Naive thymus-derived CD4-positive, alpha-beta T cell (primary cell): ENCODE data around the gene CCR3. TPM values are rescaled to one million over a fixed set of nuclear protein-coding genes. Genes with fewer than 3 reads are reported as not detected.

Experiments used
- ATAC-seq: fragments of 150-1000 bp; cut with Tn5 transposase; 2 replicates; pipeline ENCODE4 v1.10.0; 2021; ENCODE audit warnings: mild to moderate bottlenecking, moderate library complexity
- CTCF ChIA-PET: fragments of 350-600 bp; sonication (Branson Sonifier 250); formaldehyde crosslinking; loops from one replicate; lab custom pipeline; 2021; ENCODE audit warnings: antibody characterized with exemption; lab: Charles Lee
- POLR2A ChIA-PET: fragments of 350-600 bp; sonication (Branson Sonifier 250); formaldehyde crosslinking; loops from one replicate; lab custom pipeline; 2021; ENCODE audit warnings: antibody characterized with exemption, inconsistent platforms; lab: Charles Lee
- DNase-seq, 9 donors: peaks; one replicate each; pipeline versions ENCODE4 v3.0.0 to v3.0.0-alpha.2; 2020 to 2022; ENCODE audit warnings: mixed read lengths in 1 of 9
- H3K27ac ChIP-seq: one replicate; pipeline ENCODE4 v1.7.0; 2013; ENCODE audit warnings: mild to moderate bottlenecking, low read depth, low read length, moderate library complexity
- H3K27me3 ChIP-seq, 2 donors: one replicate each; pipeline ENCODE4 v1.7.0; 2013; ENCODE audit warnings: low read length in 2 of 2, mild to moderate bottlenecking in 2 of 2, moderate library complexity in 2 of 2; ENCODE audit not compliant: control insufficient read depth in 2 of 2, insufficient read depth in 2 of 2
- H3K36me3 ChIP-seq, 3 experiments: 1 replicate in 2 of 3; 2 replicates in 1 of 3; pipeline ENCODE4 v1.7.0; 2013; ENCODE audit warnings: low read length in 3 of 3, mild to moderate bottlenecking in 3 of 3, moderate library complexity in 1 of 3; ENCODE audit not compliant: insufficient read depth in 3 of 3, control insufficient read depth in 2 of 3
- H3K4me1 ChIP-seq, 2 donors: one replicate each; pipeline ENCODE4 v1.7.0; 2013; ENCODE audit warnings: low read length in 2 of 2, mild to moderate bottlenecking in 2 of 2, moderate library complexity in 1 of 2; ENCODE audit not compliant: control insufficient read depth in 2 of 2, insufficient read depth in 2 of 2
- H3K4me3 ChIP-seq: 2 replicates; pipeline ENCODE4 v1.7.0; 2013; ENCODE audit warnings: mild to moderate bottlenecking, low read length
- H3K9me3 ChIP-seq, 3 experiments: 1 replicate in 2 of 3; 2 replicates in 1 of 3; pipeline ENCODE4 v1.7.0; 2013; ENCODE audit warnings: low read length in 3 of 3; ENCODE audit not compliant: control insufficient read depth in 2 of 3
- H3K27ac Mint-ChIP-seq, 9 donors: one replicate each; pipeline ENCODE4 v1.8.0; 2020 to 2022; ENCODE audit warnings: mixed read lengths in 9 of 9, mild to moderate bottlenecking in 8 of 9, moderate library complexity in 5 of 9, inconsistent platforms in 2 of 9
- H3K27me3 Mint-ChIP-seq, 5 donors: one replicate each; pipeline ENCODE4 v1.8.0; 2021 to 2022; ENCODE audit warnings: mixed read lengths in 5 of 5, mild to moderate bottlenecking in 1 of 5
- H3K36me3 Mint-ChIP-seq, 5 donors: one replicate each; pipeline ENCODE4 v1.8.0; 2020 to 2022; ENCODE audit warnings: mixed read lengths in 5 of 5, mild to moderate bottlenecking in 3 of 5, inconsistent platforms in 1 of 5
- H3K4me1 Mint-ChIP-seq, 7 donors: one replicate each; pipeline ENCODE4 v1.8.0; 2020 to 2022; ENCODE audit warnings: mixed read lengths in 7 of 7, mild to moderate bottlenecking in 3 of 7, inconsistent platforms in 1 of 7
- H3K4me3 Mint-ChIP-seq, 10 donors: one replicate each; pipeline ENCODE4 v1.8.0; 2020 to 2022; ENCODE audit warnings: mild to moderate bottlenecking in 10 of 10, mixed read lengths in 10 of 10, moderate library complexity in 6 of 10, inconsistent platforms in 2 of 10
- H3K9me3 Mint-ChIP-seq, 11 donors: one replicate each; pipeline ENCODE4 v1.8.0; 2020 to 2022; ENCODE audit warnings: mixed read lengths in 11 of 11, mild to moderate bottlenecking in 4 of 11, inconsistent platforms in 1 of 11, moderate library complexity in 1 of 11
- intact Hi-C, 2 donors: fragments of 100-400 bp; cut with micrococcal nuclease; formaldehyde crosslinking; loops; one replicate each; pipeline ENCODE4 v1.15.1; 2023
- polyA plus RNA-seq, 2 donors: library from polyadenylated mRNA; unstranded; fragments of 300-500 nt; fragmentation: Illumina TruSeq; gene quantifications; one replicate each; pipeline ENCODE4 v1.2.3, GENCODE V29; 2021
- total RNA-seq, 6 experiments: library from RNA in 5 of 6; stranded (reverse) in 5 of 6; gene quantifications; 1 replicate in 5 of 6; 2 replicates in 1 of 6; pipeline ENCODE4 v1.2.3 and lab custom pipeline; 2021 to 2026

Gene CCR3
- total and polyA plus RNA-seq, 7 experiments from 2014 or later: 0.17 to 7.4 (median 2.4) TPM; not detected in 4

GRCh38 chr3:46266598-46266997, 24.3 kb downstream of the CCR3 start:
- CTCF ChIA-PET: interaction anchor here (0.8 kb wide), 1 partner anchor 10 kb away, joined by 7 read pairs; no protein-coding TSS in a partner anchor
- Histone ChIP-seq H3K9me3 (no peaks in the 10 kb centered on the region), H3K4me1 (peaks cover 0 to 26% of the 10 kb centered on the region in 2 donors), H3K36me3 (no peaks in the 10 kb centered on the region), H3K27me3 (no peaks in the 10 kb centered on the region), H3K27ac (no peak overlapping the region), H3K4me3 (no peak overlapping the region)
- Mint-ChIP-seq H3K4me1 (peaks cover 0 to 42% (median 5%) of the 10 kb centered on the region in 7 donors), H3K36me3 (peaks cover 0 to 26% (median 0%) of the 10 kb centered on the region in 5 donors), H3K27ac (no peak overlapping the region), H3K9me3 (peaks cover 0 to 10% (median 0%) of the 10 kb centered on the region in 11 donors), H3K27me3 (peaks cover 0 to 35% (median 4%) of the 10 kb centered on the region in 5 donors), H3K4me3 (no peak overlapping the region)
- intact Hi-C loops: no loop called here
- ATAC-seq: no peak
- DNase-seq: no peak
- POLR2A ChIA-PET: no interaction called here

- Mint-ChIP-seq H3K36me3 (peaks cover 0 to 26% (median 0%) of the 10 kb centered on the region in 5 donors), H3K4me1 (peaks cover 0 to 38% (median 0%) of the 10 kb centered on the region in 7 donors), H3K27me3 (peaks cover 0 to 52% (median 4%) of the 10 kb centered on the region in 5 donors), H3K4me3 (peak overlapping the region in 1 of 10 donors; percentile 41), H3K9me3 (peaks cover 0 to 10% (median 0%) of the 10 kb centered on the region in 11 donors), H3K27ac (peak overlapping the region in 1 of 9 donors; percentile 53)
- Histone ChIP-seq H3K9me3 (no peaks in the 10 kb centered on the region), H3K36me3 (no peaks in the 10 kb centered on the region), H3K27ac (no peak overlapping the region), H3K27me3 (no peaks in the 10 kb centered on the region), H3K4me1 (peaks cover 0 to 19% of the 10 kb centered on the region in 2 donors), H3K4me3 (no peak overlapping the region)
- DNase-seq (no peak), ATAC-seq (peak; percentile 47)
- intact Hi-C loops: no loop called here
- CTCF ChIA-PET: no interaction called here
- POLR2A ChIA-PET: no interaction called here
Observed at GRCh38 chr3:46269556-46269955, 27.3 kb downstream of the CCR3 start.

- POLR2A ChIA-PET: no interaction called here
- peaks cover 0 to 40% (median 0%) of the 10 kb centered on the region in 7 donors for H3K4me1 Mint-ChIP-seq
- CTCF ChIA-PET: no interaction called here
- peak overlapping the region in 1 of 9 donors; percentile 23 for H3K27ac Mint-ChIP-seq
- peak overlapping the region in 1 of 10 donors; percentile 0 for H3K4me3 Mint-ChIP-seq
- peaks cover 0 to 60% (median 4%) of the 10 kb centered on the region in 5 donors for H3K27me3 Mint-ChIP-seq
- H3K9me3 ChIP-seq: no peaks in the 10 kb centered on the region
- peaks cover 0 to 10% (median 0%) of the 10 kb centered on the region in 11 donors for H3K9me3 Mint-ChIP-seq
- H3K36me3 ChIP-seq: no peaks in the 10 kb centered on the region
- H3K4me1 ChIP-seq: peaks cover 0 to 19% of the 10 kb centered on the region in 2 donors
- peaks cover 0 to 28% (median 0%) of the 10 kb centered on the region in 5 donors for H3K36me3 Mint-ChIP-seq
- DNase-seq (no peak), ATAC-seq (no peak)
- H3K27me3 ChIP-seq: no peaks in the 10 kb centered on the region
- intact Hi-C loops: no loop called here
- no peak overlapping the region for H3K27ac ChIP-seq
- H3K4me3 ChIP-seq: no peak overlapping the region
Observed at GRCh38 chr3:46270474-46270873, 28.2 kb downstream of the CCR3 start.

- H3K27me3 ChIP-seq: no peaks in the 10 kb centered on the region
- Mint-ChIP-seq H3K36me3 (peaks cover 0 to 28% (median 0%) of the 10 kb centered on the region in 5 donors), H3K4me3 (no peak overlapping the region), H3K27ac (no peak overlapping the region), H3K27me3 (peaks cover 0 to 57% (median 4%) of the 10 kb centered on the region in 5 donors), H3K9me3 (peaks cover 0 to 10% (median 0%) of the 10 kb centered on the region in 11 donors), H3K4me1 (peaks cover 0 to 42% (median under 1%) of the 10 kb centered on the region in 7 donors)
- POLR2A ChIA-PET: no interaction called here
- no peak overlapping the region for H3K27ac ChIP-seq
- CTCF ChIA-PET: interaction anchor here (0.6 kb wide), 1 partner anchor 313 kb away, joined by 3 read pairs; no protein-coding TSS in a partner anchor
- intact Hi-C loops: no loop called here
- H3K9me3 ChIP-seq: no peaks in the 10 kb centered on the region
- no peaks in the 10 kb centered on the region for H3K36me3 ChIP-seq
- DNase-seq (no peak), ATAC-seq (no peak)
- no peak overlapping the region for H3K4me3 ChIP-seq
- H3K4me1 ChIP-seq: peaks cover 0 to 19% of the 10 kb centered on the region in 2 donors
Observed at GRCh38 chr3:46271209-46271745, 29.0 kb downstream of the CCR3 start.

- Mint-ChIP-seq H3K27me3 (peaks cover 0 to 57% (median 4%) of the 10 kb centered on the region in 5 donors), H3K4me1 (peaks cover 4 to 43% (median 7%) of the 10 kb centered on the region in 7 donors), H3K9me3 (peaks cover 0 to 10% (median 0%) of the 10 kb centered on the region in 11 donors), H3K36me3 (peaks cover 0 to 30% (median 0%) of the 10 kb centered on the region in 5 donors), H3K4me3 (no peak overlapping the region), H3K27ac (no peak overlapping the region)
- no peak for DNase-seq
- ATAC-seq: no peak
- POLR2A ChIA-PET: interaction anchor here (0.6 kb wide), 1 partner anchor 90 kb away, joined by 3 read pairs; no protein-coding TSS in a partner anchor
- no peaks in the 10 kb centered on the region for H3K9me3 ChIP-seq
- no peaks in the 10 kb centered on the region for H3K27me3 ChIP-seq
- H3K4me3 ChIP-seq: no peak overlapping the region
- CTCF ChIA-PET: no interaction called here
- intact Hi-C loops: no loop called here
- peaks cover 0 to 27% of the 10 kb centered on the region in 2 donors for H3K4me1 ChIP-seq
- H3K36me3 ChIP-seq: no peaks in the 10 kb centered on the region
- no peak overlapping the region for H3K27ac ChIP-seq
Observed at GRCh38 chr3:46272028-46272451, 29.8 kb downstream of the CCR3 start.

GRCh38 chr3:46276497-46277099, 34.3 kb downstream of the CCR3 start:
- Mint-ChIP-seq H3K27me3 (peaks cover 0 to 39% (median 0%) of the 10 kb centered on the region in 5 donors), H3K9me3 (peaks cover 0 to 15% (median 7%) of the 10 kb centered on the region in 11 donors), H3K27ac (peak overlapping the region in 1 of 9 donors; percentile 80), H3K4me3 (peak overlapping the region in 1 of 10 donors; percentile 31), H3K4me1 (peaks cover 16 to 54% (median 22%) of the 10 kb centered on the region in 7 donors), H3K36me3 (peaks cover 0 to 27% (median 6%) of the 10 kb centered on the region in 5 donors)
- H3K4me3 ChIP-seq: no peak overlapping the region
- ChIA-PET POLR2A (interaction anchor here (0.6 to 1.3 kb wide), 4 partner anchors 23 to 282 kb away, joined by 3 to 9 read pairs (median 4); no protein-coding TSS in a partner anchor), CTCF (interaction anchor here (0.7 to 4.1 kb wide), 17 partner anchors 9 to 212 kb away, joined by 3 to 80 read pairs (median 4); partner anchors contain the start of genes CCR5, CCR5AS and CCRL2)
- intact Hi-C loops: loop anchor here (1.0 to 5.0 kb wide), 6 partner anchors 64 to 282 kb away; no protein-coding TSS in a partner anchor
- H3K27ac ChIP-seq: no peak overlapping the region
- no peaks in the 10 kb centered on the region for H3K36me3 ChIP-seq
- no peaks in the 10 kb centered on the region for H3K9me3 ChIP-seq
- ATAC-seq: peak; percentile 93
- H3K4me1 ChIP-seq: peaks cover 5 to 43% of the 10 kb centered on the region in 2 donors
- no peaks in the 10 kb centered on the region for H3K27me3 ChIP-seq
- peak; percentile 32 to 71 (median 58) for DNase-seq
